Astrocyte (in vitro differentiated cells and primary cell): ENCODE results near the gene CPZ. TPM values are rescaled to one million over a fixed set of nuclear protein-coding genes. Genes with fewer than 3 reads are reported as not detected.

Experiments used
- DNase-seq: peaks from one replicate; pipeline ENCODE4 v3.0.0-alpha.2; 2010; ENCODE audit warnings: low read depth
- FAIRE-seq: peaks from 2 replicates; lab custom pipeline; 2011; peaks lifted over from hg19 to GRCh38; lab: Jason Lieb, UNC
- H2AFZ ChIP-seq: 2 replicates; pipeline ENCODE4 v1.6.0; 2012; ENCODE audit warnings: low read depth, low read length, inconsistent platforms
- H3K27ac ChIP-seq: 2 replicates; pipeline ENCODE4 v1.5.1; 2011; ENCODE audit warnings: low read depth, low read length, inconsistent platforms
- H3K27me3 ChIP-seq: 2 replicates; pipeline ENCODE4 v1.6.0; 2011; ENCODE audit warnings: low read length, inconsistent platforms; ENCODE audit not compliant: insufficient read depth
- H3K36me3 ChIP-seq: 2 replicates; pipeline ENCODE4 v1.5.1; 2011; ENCODE audit warnings: low read length, inconsistent platforms; ENCODE audit not compliant: insufficient read depth
- H3K4me1 ChIP-seq: 2 replicates; pipeline ENCODE4 v1.5.1; 2011; ENCODE audit warnings: low read length, inconsistent platforms; ENCODE audit not compliant: insufficient read depth
- H3K4me2 ChIP-seq: 2 replicates; pipeline ENCODE4 v1.6.0; 2012; ENCODE audit warnings: low read length, inconsistent platforms
- H3K4me3 ChIP-seq: 2 replicates; pipeline ENCODE4 v1.5.1; 2011; ENCODE audit warnings: low read depth, mild to moderate bottlenecking, low read length, inconsistent platforms; ENCODE audit not compliant: insufficient read depth
- H3K79me2 ChIP-seq: 2 replicates; pipeline ENCODE4 v1.6.0; 2012; ENCODE audit warnings: mild to moderate bottlenecking, low read length, inconsistent platforms; ENCODE audit not compliant: insufficient read depth
- H3K9ac ChIP-seq: 2 replicates; pipeline ENCODE4 v1.6.0; 2012; ENCODE audit warnings: mild to moderate bottlenecking, low read length, inconsistent platforms
- H3K9me3 ChIP-seq: 2 replicates; pipeline ENCODE4 v1.5.1; 2012; ENCODE audit warnings: low read depth, mild to moderate bottlenecking, low read length, inconsistent platforms; ENCODE audit not compliant: insufficient read depth
- H4K20me1 ChIP-seq: 2 replicates; pipeline ENCODE4 v1.6.0; 2012; ENCODE audit warnings: low read length, inconsistent platforms; ENCODE audit not compliant: insufficient read depth
- H3K27ac Mint-ChIP-seq: one replicate; pipeline ENCODE4 v1.8.0; 2021; ENCODE audit warnings: mild to moderate bottlenecking, mixed read lengths; ENCODE audit not compliant: unreplicated experiment
- H3K27me3 Mint-ChIP-seq: one replicate; pipeline ENCODE4 v1.8.0; 2021; ENCODE audit warnings: low read depth, mixed read lengths; ENCODE audit not compliant: unreplicated experiment
- H3K36me3 Mint-ChIP-seq: one replicate; pipeline ENCODE4 v1.8.0; 2021; ENCODE audit warnings: low read depth, mixed read lengths; ENCODE audit not compliant: unreplicated experiment
- H3K4me1 Mint-ChIP-seq: one replicate; pipeline ENCODE4 v1.8.0; 2021; ENCODE audit warnings: low read depth, mixed read lengths; ENCODE audit not compliant: unreplicated experiment
- H3K4me3 Mint-ChIP-seq: one replicate; pipeline ENCODE4 v1.8.0; 2021; ENCODE audit warnings: mild to moderate bottlenecking, moderate library complexity, mixed read lengths; ENCODE audit not compliant: unreplicated experiment
- H3K9me3 Mint-ChIP-seq: one replicate; pipeline ENCODE4 v1.8.0; 2021; ENCODE audit warnings: mild to moderate bottlenecking, mixed read lengths; ENCODE audit not compliant: unreplicated experiment
- EZH2 ChIP-seq: IDR thresholded peaks from 2 replicates; pipeline ENCODE4 v1.6.1; 2012; ENCODE audit warnings: mild to moderate bottlenecking, low read length, inconsistent platforms; ENCODE audit not compliant: insufficient read depth
- total RNA-seq: library from RNA; stranded (reverse); gene quantifications from 2 replicates; pipeline ENCODE4 v1.2.1, GENCODE V29; 2021
- TF ChIP-seq, protein P1 (sequence below): IDR thresholded peaks from 2 replicates; pipeline ENCODE4 v1.5.1; 2011; ENCODE audit warnings: low read depth, mild to moderate bottlenecking, inconsistent platforms, low read length, moderate library complexity; ENCODE audit not compliant: insufficient read depth

Gene CPZ
- total RNA-seq, 1 donor from 2014 or later = 6.3 TPM

DNA sequence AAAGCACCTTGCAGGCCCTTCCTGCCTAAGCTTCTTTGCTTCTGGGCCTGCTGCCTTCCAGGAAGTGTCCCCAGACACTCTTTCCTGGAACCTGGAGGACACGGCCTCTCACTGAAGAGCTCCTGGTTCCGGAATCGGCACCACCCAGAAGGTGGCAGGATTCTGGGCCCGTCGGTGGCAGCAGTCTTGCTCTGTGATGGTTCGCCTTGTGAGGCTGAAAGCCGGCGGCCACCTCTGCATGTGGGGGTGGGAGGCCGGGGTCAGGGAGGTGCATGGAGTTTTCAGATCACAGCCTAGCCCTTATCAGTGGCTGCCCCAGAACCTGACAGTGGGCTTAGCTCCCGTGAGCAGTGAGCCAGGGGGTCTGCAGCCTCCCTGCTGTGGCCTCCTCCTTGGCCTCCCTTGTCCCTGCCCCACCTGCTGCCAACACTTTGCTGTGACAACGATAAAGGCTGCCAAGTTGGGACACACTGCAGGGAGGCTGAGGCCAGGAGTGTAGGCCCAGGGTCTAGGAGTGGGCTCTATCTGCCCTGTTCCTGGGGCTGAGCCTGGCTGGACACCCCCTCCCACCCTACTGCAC is 43.1 kb upstream of the CPZ start:
- H4K20me1 ChIP-seq = no peaks in the 10 kb centered on the region
- TF ChIP-seq EZH2 = no peak
- TF ChIP-seq, protein P1, sequence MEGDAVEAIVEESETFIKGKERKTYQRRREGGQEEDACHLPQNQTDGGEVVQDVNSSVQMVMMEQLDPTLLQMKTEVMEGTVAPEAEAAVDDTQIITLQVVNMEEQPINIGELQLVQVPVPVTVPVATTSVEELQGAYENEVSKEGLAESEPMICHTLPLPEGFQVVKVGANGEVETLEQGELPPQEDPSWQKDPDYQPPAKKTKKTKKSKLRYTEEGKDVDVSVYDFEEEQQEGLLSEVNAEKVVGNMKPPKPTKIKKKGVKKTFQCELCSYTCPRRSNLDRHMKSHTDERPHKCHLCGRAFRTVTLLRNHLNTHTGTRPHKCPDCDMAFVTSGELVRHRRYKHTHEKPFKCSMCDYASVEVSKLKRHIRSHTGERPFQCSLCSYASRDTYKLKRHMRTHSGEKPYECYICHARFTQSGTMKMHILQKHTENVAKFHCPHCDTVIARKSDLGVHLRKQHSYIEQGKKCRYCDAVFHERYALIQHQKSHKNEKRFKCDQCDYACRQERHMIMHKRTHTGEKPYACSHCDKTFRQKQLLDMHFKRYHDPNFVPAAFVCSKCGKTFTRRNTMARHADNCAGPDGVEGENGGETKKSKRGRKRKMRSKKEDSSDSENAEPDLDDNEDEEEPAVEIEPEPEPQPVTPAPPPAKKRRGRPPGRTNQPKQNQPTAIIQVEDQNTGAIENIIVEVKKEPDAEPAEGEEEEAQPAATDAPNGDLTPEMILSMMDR = no peak
- no peaks in the 10 kb centered on the region for H3K9me3 Mint-ChIP-seq
- no peak overlapping the region for H3K27ac ChIP-seq
- peaks cover 47% of the 10 kb centered on the region for H3K27me3 Mint-ChIP-seq
- FAIRE-seq (no peak), DNase-seq (no peak)
- H3K36me3 ChIP-seq = no peaks in the 10 kb centered on the region
- H3K9me3 ChIP-seq = no peaks in the 10 kb centered on the region
- peaks cover 8% of the 10 kb centered on the region for H3K4me1 ChIP-seq
- H3K4me3 Mint-ChIP-seq = no peak overlapping the region
- H3K4me2 ChIP-seq = no peak overlapping the region
- H2AFZ ChIP-seq = no peak overlapping the region
- peaks cover 5% of the 10 kb centered on the region for H3K4me1 Mint-ChIP-seq
- H3K36me3 Mint-ChIP-seq = peaks cover 4% of the 10 kb centered on the region
- no peak overlapping the region for H3K9ac ChIP-seq
- H3K27me3 ChIP-seq = no peaks in the 10 kb centered on the region
- no peaks in the 10 kb centered on the region for H3K79me2 ChIP-seq
- H3K27ac Mint-ChIP-seq = no peak overlapping the region
- no peak overlapping the region for H3K4me3 ChIP-seq

DNA sequence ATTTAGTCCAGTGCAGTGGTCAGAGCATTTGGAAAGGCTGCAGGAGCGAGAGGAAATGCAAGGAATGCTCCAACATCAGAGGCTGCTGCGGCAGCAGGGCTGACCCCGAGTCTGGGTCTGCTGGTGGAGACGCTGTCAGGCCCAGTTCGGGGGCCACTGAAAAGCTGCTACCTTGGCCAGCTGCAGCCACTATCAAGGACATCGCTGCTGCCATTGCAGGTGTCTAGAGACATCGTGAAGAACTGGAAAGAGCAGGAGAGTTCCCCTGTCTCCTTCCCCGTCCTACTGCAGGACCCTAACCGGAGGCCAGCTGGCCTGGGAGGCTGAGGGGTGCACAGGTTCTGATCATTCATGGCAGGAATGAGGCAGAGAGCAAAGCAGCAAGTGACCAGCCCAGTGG is 41.9 kb upstream of the CPZ start:
- H3K9ac ChIP-seq = no peak overlapping the region
- H2AFZ ChIP-seq = no peak overlapping the region
- no peak for FAIRE-seq
- peaks cover 45% of the 10 kb centered on the region for H3K27me3 Mint-ChIP-seq
- H3K36me3 ChIP-seq = no peaks in the 10 kb centered on the region
- no peak overlapping the region for H3K27ac ChIP-seq
- H3K4me3 Mint-ChIP-seq = no peak overlapping the region
- H3K36me3 Mint-ChIP-seq = peaks cover 4% of the 10 kb centered on the region
- no peaks in the 10 kb centered on the region for H3K9me3 ChIP-seq
- H3K4me1 ChIP-seq = peaks cover 8% of the 10 kb centered on the region
- no peak overlapping the region for H3K4me3 ChIP-seq
- no peaks in the 10 kb centered on the region for H3K27me3 ChIP-seq
- H4K20me1 ChIP-seq = no peaks in the 10 kb centered on the region
- H3K9me3 Mint-ChIP-seq = no peaks in the 10 kb centered on the region
- H3K79me2 ChIP-seq = no peaks in the 10 kb centered on the region
- TF ChIP-seq, protein P1 = no peak
- TF ChIP-seq EZH2 = no peak
- H3K4me1 Mint-ChIP-seq = peaks cover 5% of the 10 kb centered on the region
- no peak overlapping the region for H3K27ac Mint-ChIP-seq
- no peak overlapping the region for H3K4me2 ChIP-seq
- no peak for DNase-seq

DNA sequence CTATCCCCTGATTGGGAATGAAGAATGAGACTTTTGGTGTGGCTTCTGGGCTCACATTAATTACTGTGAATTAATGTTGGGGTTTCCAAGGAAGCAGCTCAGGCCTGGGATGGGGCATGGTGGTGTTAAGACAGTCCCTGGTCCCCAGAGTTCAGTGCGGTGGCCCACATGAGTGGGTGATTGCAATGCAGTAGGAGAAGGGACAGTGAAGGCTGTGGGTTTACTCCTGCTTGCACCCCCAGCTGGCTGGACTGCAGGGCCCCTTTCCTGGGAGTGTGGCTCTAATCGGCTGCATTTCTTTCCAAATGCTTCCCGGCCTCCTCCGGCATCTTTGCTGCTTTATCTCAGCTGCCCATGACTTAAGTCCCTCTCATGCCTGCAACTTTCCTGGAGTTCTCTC is 40.5 kb upstream of the CPZ start:
- Histone ChIP-seq H2AFZ (no peak overlapping the region), H4K20me1 (no peaks in the 10 kb centered on the region), H3K9me3 (no peaks in the 10 kb centered on the region), H3K27me3 (no peaks in the 10 kb centered on the region), H3K9ac (no peak overlapping the region), H3K27ac (no peak overlapping the region), H3K4me2 (no peak overlapping the region), H3K4me1 (peaks cover 8% of the 10 kb centered on the region), H3K79me2 (no peaks in the 10 kb centered on the region), H3K4me3 (no peak overlapping the region), H3K36me3 (no peaks in the 10 kb centered on the region)
- peaks cover 34% of the 10 kb centered on the region for H3K27me3 Mint-ChIP-seq
- H3K27ac Mint-ChIP-seq = no peak overlapping the region
- H3K4me3 Mint-ChIP-seq = no peak overlapping the region
- TF ChIP-seq, protein P1 = no peak
- TF ChIP-seq EZH2 = no peak
- H3K4me1 Mint-ChIP-seq = peaks cover 10% of the 10 kb centered on the region
- H3K9me3 Mint-ChIP-seq = no peaks in the 10 kb centered on the region
- FAIRE-seq (no peak), DNase-seq (no peak)
- peaks cover 2% of the 10 kb centered on the region for H3K36me3 Mint-ChIP-seq
